C4-2B (cell line): ENCODE results near the gene STRIT1.

ENCODE experiments used
- CTCF ChIP-seq: fragments of 450-650 bp; conservative IDR thresholded peaks from 2 replicates; pipeline ENCODE4 v1.5.1; 2017; ENCODE audit warnings: mild to moderate bottlenecking
- ZFX ChIP-seq: fragments of 450-650 bp; IDR thresholded peaks from 2 replicates; pipeline ENCODE4 v1.6.1; 2017

GRCh38 chr3:155271343-155271613 lies 22.2 kb downstream of the STRIT1 start:
- TF ChIP-seq CTCF (no peak), ZFX (no peak)
